GM18870 (cell line): Measurements from ENCODE around the gene MUSK.
"Not testable (repeated sequence)": the region's sequence is repeated elsewhere in the genome, so short reads cannot be mapped to it uniquely, and the experiment has no call there.

Experiments
- ATAC-seq: cut with Tn5 transposase; IDR thresholded peaks from one replicate; pipeline ENCODE4 v1.9.1; 2021; ENCODE audit warnings: moderate library complexity; ENCODE audit not compliant: unreplicated experiment

MUSK gene

DNA sequence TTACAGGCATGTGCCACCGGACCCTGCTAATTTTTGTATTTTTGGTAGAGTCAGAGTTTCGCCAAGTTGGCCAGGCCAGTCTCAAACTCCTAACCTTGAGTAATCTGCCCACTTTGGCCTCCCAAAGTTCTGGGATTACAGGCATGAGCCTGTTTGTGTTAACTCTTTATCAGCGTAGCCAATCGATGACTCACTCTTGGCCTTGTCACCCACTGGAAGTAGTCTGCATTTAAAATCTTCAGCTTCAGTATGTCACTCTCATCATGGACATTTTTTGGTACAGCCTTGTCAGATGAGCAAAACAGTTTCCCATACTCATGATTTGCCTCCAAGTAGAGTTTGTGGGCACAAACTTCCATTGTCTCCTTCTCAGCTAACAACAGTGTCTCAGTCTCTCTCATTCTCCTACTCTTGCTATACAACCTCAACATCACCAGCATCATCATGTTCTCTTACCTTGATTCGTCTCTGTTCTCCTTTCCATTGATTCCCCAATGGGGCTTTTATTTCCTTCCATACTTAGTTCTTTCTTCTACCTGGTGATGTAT lies 22.5 kb downstream of the MUSK start:
- ATAC-seq, result no peak

DNA sequence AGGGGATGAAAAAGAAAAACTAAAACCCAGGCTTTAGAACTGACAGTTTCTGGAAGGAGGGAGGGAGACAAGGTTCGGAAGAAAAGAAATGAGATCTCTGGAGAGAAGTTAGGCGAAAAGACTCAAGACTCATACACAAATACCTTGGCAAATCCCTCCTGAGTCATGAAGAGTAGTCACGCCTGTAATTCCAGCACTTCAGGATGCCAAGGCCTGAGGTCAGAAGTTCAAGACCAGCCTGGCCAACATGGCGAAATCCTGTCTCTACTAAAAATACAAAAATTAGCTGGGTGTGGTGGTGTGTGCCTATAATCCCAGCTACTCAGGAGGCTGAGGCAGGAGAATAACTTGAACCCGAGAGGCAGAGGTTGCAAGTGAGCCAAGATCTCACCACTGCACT lies 27.3 kb downstream of the MUSK start:
- not testable (repeated sequence) for ATAC-seq

DNA sequence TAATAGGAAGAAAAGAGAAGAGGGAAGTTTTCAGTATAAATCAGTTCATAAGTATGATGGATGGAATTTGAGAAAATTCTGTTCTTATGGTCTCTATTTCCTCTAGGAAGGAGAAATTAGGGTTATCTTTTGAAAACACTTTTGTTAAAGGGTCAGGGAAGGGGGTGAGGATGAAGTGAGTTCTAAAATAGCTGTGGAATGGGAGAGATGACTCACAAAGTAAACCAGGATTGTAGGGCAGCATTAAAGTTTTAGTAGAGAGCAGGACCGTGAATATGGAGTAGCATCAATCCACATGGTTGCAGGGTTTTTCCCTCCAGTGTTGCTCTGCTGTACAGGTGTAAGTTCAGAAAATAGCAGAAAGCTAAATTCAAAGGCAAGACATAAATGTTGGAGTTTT lies 32.4 kb downstream of the MUSK start:
- no peak for ATAC-seq

DNA sequence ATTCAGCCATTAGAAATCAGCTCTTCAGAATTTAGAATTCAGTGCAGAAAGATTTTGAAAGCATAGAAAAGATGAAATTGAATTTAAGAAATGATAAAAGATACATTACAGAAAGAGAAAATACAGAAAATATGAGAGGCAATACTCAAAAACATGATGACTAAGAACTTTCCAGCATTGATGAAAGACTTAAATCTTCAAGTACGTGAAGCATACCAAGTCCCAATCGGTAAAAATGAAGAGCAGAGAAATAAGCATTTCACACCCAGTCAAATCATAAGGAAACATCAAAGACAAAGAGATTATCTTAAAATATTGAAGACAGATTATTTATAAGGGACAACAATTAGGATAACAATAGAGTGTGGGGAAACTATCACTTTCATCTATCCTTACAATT lies 35.1 kb downstream of the MUSK start:
- ATAC-seq, result no peak

DNA sequence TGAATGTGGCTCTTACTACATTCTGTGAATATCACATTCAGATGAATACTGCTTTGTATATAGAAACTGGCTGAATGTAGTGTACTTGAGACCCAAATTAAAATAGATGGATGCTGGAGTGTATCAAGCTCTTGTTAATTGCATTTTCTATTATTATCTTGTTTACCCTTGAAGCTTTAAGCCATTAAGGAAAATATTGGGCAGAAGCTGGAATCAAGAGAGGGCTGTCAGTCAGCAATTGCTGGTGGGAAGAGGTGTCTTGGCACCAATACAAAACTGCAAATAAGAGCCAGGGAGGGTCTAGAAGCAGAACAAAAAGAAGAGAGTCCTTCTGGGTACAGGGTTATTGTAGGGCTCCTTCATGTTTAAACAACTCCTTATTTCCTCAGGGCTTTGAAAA lies 38.8 kb downstream of the MUSK start:
- no peak for ATAC-seq

DNA sequence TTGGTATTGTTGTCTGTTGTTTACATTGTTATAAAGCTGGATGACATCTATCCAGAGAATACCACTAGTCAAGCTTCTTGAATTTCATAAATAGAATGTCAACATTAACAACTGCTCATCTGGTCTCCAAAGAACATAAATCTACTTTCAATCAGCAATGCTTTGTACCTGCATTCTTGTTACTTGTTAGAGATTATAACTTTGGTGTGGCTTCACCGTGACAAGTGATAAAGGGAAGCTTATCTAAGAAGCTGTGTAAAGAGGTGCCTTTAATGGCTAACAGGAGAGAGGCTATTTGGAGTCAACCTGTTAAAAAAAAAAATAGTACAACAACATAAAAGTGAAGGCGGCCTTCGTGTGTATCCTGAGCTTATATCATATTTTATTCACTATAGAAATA lies 41.8 kb downstream of the MUSK start:
- ATAC-seq, result no peak

DNA sequence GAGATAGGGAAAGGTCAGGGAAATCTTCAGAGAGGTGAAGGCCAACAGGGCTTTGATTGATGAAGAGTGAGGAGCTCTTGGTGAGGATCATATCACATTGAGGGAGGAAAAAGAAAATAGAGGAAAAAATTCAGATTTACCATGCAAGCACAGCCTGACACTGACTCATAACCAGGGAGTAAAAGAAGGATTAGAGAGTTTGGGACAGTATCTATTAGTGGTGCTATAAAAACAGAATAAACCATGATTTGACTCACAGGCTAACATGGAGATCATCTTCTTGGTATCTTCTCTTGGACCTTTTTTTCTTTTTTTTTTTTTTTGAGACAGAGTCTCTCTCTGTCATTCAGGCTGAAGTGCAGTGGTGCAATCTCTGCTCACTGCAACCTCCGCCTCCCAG lies 44.4 kb downstream of the MUSK start:
- no peak for ATAC-seq

DNA sequence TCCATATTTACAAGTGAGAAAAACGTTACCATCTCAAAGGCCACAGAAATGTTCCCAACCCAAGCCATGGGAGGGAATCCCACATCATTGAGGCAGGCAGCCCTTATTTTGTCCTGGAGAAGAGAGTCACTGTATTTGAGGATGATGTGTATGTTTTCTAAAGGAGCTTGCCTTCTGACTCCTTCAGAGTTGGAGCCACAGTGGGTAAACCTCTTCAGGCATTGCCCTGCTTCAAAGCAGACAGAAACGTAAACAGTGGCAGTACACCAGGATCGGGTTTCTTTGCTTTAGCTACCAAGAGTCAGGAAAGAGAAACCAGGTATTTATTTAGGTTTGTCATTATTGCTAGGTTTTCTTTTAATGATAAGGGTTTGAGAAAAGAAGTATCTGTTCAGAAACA lies 45.7 kb downstream of the MUSK start:
- ATAC-seq, result no peak

DNA sequence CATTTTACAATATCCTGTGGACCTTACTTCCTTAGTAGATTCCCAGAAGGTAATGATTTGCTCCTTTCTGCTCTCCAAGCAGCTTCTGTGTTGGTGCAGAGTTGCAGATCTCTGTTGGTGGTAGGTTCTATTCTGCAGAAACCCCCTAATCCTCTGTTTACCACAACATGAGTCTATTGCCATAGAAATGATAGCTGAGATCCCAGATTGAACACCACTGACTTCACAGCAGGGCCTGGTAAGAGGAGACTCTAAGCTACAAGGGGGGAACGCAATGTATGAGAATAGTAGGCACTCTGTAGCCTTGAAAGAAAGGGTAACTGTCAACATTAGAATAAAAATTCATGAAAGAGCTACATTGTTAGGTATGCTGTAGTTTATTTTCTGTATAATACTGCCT lies 59.5 kb downstream of the MUSK start:
- no peak for ATAC-seq

DNA sequence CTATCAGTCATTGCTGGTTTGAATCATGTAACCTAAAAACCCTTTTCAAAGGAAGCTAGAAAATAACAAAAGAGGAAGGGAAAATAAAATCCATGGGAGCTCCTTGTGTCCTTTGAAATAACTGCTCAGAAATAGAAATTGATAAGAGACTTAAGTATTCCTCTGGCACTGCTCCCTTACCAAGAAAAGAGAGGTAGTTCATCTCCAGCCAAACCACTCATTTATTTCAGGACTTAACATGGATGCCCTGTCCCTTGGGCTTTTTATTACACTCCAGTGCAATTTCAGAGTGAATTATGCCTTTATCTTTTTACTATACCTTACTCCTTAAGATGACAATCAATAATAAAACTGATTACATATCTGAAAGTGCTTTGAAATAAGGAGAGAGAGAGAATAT lies 61.0 kb downstream of the MUSK start:
- no peak for ATAC-seq

DNA sequence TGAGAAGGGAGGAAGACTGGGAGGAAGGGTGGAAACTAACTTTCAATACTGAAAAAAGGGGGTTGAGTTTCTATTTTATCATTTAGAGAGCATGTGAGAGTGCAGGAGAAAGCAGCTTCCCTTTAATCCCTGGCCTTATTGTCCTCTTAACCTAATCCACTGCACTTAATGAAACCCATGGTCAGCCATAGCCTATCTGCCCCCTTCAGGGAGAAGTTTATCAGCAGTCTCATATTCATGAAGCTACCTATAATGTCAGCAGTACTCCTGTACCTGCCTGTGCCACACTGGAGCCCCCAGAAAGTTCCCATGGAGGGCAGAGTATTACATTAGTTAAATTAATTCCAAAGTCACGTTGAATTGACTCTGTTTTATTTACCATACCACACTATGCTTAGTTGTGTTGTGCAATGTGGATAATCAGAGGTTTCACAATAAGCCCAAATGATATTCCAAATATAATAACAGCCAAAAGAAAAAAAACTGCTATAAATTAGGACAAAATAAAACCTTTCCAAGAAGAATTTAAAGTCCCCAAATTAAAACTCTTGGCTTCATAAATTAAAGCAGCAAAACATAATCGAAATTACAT lies 62.9 kb downstream of the MUSK start:
- ATAC-seq, result no peak

DNA sequence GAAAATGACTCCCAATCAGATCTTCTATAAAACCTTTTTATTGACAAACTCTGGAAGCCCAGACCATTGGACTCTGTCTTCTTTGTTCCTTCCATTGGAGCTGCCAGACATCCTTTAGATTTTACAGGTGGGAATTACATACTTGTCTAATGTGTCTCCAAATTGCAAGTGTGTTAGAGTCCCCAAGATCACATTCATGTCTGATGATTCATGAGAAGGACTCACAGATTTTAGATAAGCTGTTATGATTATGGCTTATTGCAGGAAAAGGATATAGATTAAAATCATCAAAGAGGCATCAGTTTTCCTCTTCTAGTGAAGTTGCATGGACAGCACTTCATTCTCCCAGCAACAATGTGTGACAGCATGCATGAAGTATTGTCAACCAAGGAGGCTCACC lies 70.4 kb downstream of the MUSK start:
- no peak for ATAC-seq

DNA sequence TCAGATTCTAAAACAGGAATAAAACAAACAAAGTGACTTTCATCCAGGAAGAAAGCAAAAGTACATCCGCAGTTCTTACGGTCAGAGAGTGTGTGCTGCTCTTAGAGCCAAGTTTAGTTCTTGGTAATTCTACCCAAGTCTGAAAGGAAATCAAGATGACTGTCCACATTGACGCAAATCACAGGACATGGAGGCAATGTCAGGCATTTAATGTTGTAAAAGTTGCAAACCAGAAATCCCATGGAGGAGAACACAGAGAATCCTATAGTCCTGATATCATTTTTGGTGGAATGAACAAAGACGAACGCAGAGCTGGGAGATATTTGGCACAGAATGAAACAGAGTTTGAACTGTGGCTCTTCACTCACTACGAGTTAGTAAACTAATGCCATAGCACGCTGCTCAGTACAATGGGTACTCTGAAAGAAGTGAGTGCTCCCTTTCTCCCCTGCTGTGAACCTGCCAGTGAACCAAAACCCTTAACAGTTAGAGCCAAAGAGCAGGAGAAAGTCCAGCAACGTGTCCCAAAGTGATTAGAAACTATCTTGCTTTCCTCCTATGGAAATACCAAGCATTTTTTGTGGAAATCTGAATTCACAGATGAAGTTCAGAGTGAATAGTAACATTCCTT lies 74.3 kb downstream of the MUSK start:
- ATAC-seq, result no peak

DNA sequence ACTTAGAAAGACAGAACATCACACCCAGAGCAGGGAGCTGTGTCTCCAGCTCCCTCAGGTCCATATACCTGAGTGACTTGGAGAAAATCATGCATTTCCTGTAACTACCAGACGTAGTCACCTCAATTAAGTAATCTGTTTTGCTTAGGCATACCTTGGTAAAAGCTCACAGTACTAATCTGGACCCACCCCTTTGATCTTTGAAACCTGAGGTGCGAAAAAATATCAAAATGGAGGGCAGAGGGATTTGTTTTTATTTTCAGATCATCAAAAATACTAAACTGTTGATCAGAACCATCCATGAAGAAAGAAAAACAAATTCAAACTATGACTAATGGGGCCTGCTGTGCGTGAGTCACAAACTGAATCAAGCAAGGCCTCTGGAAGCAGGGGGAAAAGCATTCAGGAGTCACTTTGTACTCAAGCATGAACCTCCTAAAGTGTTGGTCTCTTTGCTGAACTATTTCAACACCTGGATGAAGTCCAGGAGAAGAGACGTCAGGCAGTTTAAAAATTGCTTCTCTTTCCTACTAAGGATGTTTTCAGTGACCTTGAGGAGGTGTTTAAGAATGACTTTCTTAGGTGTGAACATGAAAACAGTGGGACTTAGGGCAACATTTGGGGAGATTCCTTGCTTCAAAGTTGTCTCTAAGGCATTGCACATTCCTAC lies 76.3 kb downstream of the MUSK start:
- no peak for ATAC-seq

DNA sequence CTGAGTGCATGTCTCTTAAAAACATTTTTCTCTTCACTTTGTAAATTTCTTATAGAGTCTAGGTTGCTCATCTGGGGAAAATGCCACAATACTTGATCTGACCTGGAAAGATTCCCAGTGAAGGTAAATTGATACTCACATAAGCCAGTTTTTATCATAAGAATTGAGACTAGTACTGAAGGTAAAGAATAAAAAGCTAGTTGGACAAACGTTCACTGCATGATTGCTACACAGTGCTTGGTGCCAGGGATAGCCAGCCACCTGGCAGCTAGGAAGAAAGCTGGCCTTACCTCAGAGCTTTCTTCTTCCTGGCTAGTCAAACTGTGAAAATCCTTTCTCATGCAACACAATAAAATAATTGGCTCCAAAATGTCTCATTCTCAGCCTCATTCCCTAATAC lies 77.1 kb downstream of the MUSK start:
- no peak for ATAC-seq

DNA sequence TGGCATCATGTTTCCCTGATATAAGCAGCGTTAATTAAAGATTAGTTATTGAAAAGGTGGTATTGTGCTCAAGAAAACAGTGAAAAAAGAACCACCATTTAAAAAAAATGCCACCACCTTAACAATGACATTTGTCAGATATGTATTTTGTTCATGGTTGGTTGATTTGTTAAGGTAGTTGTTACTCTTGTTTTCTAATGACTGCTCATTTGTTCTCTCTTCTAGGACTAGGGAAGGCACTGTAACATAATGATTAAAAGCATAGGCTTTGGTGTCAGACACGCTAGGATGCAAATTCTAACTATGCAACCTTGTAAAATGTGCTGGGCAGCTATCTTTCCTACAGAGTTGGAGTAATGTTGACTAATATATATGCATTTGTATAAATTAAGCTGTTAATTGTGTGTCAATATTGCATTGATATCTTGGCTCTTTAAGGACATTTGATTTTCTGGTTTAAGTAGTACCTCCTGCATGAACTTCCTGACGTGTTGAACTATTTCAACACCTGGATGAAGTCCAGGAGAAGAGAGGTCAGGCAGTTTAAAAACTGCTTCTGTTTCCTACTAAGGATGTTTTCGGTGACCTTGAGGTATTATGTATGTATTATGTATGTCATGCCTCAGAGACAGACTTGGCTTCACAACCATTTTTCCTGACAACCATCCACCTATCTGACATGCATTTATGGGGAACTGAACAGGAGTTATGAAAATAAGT lies 77.8 kb downstream of the MUSK start:
- ATAC-seq, result no peak

DNA sequence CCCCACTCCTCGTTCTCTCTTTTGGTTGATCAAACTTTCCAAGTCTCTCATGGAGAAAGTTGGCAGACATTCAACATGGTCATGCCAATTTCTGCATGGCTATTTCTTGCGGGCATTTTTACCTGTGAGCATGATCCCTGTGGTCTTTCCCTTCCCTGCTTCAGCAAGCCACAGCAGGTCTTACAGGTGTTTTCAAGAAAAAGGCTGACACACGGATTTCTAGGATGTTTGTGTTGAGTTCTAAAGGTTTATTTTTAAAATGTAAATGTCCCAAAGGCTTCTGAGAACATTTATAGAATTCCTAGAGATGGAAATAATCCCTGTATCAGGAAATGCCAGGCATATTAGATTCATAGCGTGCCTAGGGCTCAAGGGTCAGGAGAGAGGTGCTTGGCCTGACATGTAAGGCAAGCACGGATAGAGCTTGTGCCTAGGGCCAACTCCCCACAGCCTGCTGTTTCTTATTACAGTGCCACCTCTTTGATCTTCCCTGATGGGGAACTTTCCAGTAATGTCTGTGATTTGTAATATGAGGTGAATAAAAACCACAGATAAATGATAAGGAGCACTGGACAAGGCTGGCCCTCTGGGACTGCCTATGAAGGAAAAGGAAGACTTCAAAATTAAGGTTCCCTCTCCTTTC lies 79.8 kb downstream of the MUSK start:
- no peak for ATAC-seq

DNA sequence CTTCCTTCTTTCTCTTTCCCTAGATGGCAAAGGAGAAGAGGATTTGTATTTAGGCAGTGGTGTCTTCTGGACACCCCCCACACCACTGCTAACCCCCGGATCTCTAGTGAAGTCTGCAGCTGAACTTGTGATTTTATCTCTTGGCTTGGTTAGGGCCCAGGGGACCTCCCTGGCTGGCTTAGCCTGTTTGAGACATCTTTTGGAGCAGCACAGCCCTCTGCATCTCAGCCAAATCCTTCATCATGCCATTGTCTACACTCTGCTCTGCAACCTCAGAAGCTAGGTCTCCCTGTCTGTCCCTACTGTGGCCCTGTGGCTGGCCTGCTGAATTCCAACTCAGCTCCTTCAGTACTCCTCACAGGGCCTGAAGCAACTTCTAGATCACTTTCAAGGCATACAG lies 81.7 kb downstream of the MUSK start:
- ATAC-seq, result no peak

DNA sequence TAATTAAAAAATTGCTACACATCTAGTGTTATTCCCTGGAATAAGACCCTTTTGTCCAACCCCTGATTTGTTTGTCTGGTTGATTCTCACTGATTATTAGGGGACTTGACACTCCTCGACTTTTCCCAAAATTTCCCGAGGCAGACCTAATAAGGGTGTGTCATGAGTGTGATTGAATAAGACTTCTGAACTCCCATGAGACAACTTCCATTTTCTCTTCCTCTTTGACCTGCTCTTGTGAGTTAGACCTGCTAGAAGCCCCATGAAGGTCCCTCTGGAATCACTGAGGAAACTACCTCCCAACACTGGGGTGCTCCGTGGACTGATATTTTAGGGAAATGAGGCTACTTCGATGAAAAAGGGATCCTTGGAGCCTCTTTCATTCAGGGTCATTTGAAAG lies 83.4 kb downstream of the MUSK start:
- no peak for ATAC-seq

DNA sequence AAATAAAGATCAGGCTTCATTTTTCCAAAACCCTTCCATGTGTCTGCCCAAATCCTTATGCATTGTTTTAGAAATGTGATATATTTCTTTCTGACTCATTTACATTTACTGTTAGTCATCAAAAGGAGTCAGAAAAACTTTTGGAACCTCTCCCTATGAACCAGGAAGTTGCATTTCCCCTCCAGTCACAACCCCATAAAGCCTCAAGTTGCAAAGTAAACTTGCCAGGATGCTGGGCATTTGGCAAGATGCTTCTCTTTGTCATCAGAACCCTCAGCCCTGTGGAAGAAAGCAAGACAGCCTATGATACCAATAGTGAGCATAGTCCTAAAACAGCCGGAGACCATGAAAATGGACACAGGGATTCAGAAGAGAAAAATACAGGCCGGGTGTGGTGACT lies 84.2 kb downstream of the MUSK start:
- no peak for ATAC-seq

DNA sequence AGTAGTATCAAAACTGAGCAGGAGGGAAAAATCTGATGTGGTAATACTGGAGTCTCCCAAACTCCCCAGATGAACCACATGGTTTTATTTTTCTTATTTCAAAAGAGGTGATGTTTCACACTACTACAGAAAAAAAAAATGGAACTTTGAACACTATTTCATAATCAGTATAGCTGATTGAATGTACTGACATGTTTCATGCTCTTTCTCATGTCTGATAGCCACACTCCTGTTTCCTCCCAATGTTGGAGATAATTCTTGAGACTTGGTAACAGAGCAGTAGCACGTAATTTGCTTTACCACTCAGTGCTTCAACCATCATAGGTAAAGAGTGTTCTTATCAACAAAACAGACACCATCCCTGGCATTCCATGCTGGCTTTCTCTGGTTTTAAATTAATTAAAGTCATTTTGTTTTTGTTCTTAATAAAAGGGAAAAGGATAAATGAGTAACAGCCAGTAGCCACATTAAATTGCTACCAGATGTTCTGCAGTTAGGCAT lies 85.2 kb downstream of the MUSK start:
- ATAC-seq, result no peak
